Neural cell (in vitro differentiated cells): ENCODE data around the gene PLCL2.

Source experiments
- CTCF ChIP-seq: fragments of 450-650 bp; IDR thresholded peaks from 2 replicates; pipeline ENCODE4 v1.5.1; 2014; ENCODE audit warnings: antibody characterized with exemption, mild to moderate bottlenecking, moderate library complexity; ENCODE audit not compliant: poor library complexity, severe bottlenecking
- EP300 ChIP-seq: fragments of 450-650 bp; conservative IDR thresholded peaks from 2 replicates; pipeline ENCODE4 v1.6.1; 2014; ENCODE audit warnings: antibody characterized with exemption, mild to moderate bottlenecking, moderate library complexity; ENCODE audit not compliant: poor library complexity, severe bottlenecking
- EZH2 ChIP-seq: fragments of 200-600, 300-800 bp; shearing (Covaris generic), sonication (generic); IDR thresholded peaks from 2 replicates; pipeline ENCODE4 v1.6.1; 2014; ENCODE audit warnings: antibody characterized with exemption, low read length, borderline replicate concordance, mild to moderate bottlenecking; ENCODE audit not compliant: insufficient read depth, poor library complexity, severe bottlenecking
- MXI1 ChIP-seq: fragments of 450-650 bp; conservative IDR thresholded peaks from 2 replicates; pipeline ENCODE4 v1.6.1; 2014; ENCODE audit warnings: antibody characterized with exemption, mild to moderate bottlenecking; ENCODE audit not compliant: poor library complexity, severe bottlenecking
- POLR2AphosphoS5 ChIP-seq: IDR thresholded peaks from 2 replicates; pipeline ENCODE4 v1.6.1; 2012
- RAD21 ChIP-seq: fragments of 450-650 bp; conservative IDR thresholded peaks from 2 replicates; pipeline ENCODE4 v1.6.1; 2014; ENCODE audit warnings: antibody characterized with exemption, mild to moderate bottlenecking, moderate library complexity
- SMC3 ChIP-seq: fragments of 450-650 bp; conservative IDR thresholded peaks from 2 replicates; pipeline ENCODE4 v1.6.1; 2014; ENCODE audit warnings: antibody characterized with exemption, mild to moderate bottlenecking, moderate library complexity; ENCODE audit not compliant: poor library complexity
- TF ChIP-seq, protein P1 (sequence below): IDR thresholded peaks from 2 replicates; pipeline ENCODE4 v1.6.1; 2012; ENCODE audit warnings: borderline replicate concordance

DNA sequence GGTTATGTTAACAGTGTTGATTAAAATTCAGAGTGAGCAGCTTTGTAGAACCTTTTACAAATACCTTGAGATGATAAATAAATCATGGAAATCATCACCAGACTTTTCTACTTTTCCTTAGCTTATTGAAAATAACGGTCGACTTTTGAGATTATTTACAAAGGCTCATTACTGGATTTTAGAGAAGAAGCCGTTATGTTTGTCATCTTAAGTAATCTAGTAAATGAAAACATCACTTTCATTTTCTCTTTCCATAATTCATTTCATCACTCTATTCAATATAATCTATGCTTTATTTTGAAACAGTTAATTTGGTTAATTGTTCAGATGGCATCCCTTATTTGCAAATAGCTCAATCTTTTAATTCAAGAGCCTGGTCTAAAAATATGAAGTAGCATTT lies 3.6 kb downstream of the PLCL2 start:
- TF ChIP-seq CTCF = no peak
- no peak for TF ChIP-seq RAD21
- no peak for TF ChIP-seq EZH2
- TF ChIP-seq SMC3 = no peak
- no peak for TF ChIP-seq POLR2AphosphoS5
- TF ChIP-seq, protein P1, sequence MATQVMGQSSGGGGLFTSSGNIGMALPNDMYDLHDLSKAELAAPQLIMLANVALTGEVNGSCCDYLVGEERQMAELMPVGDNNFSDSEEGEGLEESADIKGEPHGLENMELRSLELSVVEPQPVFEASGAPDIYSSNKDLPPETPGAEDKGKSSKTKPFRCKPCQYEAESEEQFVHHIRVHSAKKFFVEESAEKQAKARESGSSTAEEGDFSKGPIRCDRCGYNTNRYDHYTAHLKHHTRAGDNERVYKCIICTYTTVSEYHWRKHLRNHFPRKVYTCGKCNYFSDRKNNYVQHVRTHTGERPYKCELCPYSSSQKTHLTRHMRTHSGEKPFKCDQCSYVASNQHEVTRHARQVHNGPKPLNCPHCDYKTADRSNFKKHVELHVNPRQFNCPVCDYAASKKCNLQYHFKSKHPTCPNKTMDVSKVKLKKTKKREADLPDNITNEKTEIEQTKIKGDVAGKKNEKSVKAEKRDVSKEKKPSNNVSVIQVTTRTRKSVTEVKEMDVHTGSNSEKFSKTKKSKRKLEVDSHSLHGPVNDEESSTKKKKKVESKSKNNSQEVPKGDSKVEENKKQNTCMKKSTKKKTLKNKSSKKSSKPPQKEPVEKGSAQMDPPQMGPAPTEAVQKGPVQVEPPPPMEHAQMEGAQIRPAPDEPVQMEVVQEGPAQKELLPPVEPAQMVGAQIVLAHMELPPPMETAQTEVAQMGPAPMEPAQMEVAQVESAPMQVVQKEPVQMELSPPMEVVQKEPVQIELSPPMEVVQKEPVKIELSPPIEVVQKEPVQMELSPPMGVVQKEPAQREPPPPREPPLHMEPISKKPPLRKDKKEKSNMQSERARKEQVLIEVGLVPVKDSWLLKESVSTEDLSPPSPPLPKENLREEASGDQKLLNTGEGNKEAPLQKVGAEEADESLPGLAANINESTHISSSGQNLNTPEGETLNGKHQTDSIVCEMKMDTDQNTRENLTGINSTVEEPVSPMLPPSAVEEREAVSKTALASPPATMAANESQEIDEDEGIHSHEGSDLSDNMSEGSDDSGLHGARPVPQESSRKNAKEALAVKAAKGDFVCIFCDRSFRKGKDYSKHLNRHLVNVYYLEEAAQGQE = no peak
- TF ChIP-seq MXI1 = no peak
- no peak for TF ChIP-seq EP300
